Astrocyte (in vitro differentiated cells and primary cell): ENCODE data around the gene USP3.

Experiments
- EZH2 ChIP-seq: IDR thresholded peaks from 2 replicates; pipeline ENCODE4 v1.6.1; 2012; ENCODE audit warnings: mild to moderate bottlenecking, low read length, inconsistent platforms; ENCODE audit not compliant: insufficient read depth
- TF ChIP-seq, protein P1 (sequence below): IDR thresholded peaks from 2 replicates; pipeline ENCODE4 v1.5.1; 2011; ENCODE audit warnings: low read depth, mild to moderate bottlenecking, inconsistent platforms, low read length, moderate library complexity; ENCODE audit not compliant: insufficient read depth

DNA sequence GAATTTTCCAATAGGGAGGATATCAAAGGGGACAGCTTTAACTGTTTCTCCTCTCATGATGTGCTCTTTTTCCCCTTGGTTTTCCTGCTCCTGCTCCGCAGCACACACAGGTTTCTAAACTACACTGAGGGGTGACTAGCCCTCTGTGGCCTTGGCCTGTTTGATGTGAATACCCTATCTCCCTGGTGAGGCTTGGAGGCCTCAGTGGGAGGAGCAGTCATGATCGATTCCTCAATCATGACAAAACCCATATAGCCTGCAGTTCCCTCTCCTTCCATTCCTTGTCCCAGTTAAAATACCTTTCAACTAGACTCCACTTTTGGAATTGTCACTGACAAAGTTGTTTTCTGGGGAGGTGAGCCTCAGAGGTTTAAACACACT is 24.0 kb upstream of the USP3 start:
- TF ChIP-seq, protein P1, sequence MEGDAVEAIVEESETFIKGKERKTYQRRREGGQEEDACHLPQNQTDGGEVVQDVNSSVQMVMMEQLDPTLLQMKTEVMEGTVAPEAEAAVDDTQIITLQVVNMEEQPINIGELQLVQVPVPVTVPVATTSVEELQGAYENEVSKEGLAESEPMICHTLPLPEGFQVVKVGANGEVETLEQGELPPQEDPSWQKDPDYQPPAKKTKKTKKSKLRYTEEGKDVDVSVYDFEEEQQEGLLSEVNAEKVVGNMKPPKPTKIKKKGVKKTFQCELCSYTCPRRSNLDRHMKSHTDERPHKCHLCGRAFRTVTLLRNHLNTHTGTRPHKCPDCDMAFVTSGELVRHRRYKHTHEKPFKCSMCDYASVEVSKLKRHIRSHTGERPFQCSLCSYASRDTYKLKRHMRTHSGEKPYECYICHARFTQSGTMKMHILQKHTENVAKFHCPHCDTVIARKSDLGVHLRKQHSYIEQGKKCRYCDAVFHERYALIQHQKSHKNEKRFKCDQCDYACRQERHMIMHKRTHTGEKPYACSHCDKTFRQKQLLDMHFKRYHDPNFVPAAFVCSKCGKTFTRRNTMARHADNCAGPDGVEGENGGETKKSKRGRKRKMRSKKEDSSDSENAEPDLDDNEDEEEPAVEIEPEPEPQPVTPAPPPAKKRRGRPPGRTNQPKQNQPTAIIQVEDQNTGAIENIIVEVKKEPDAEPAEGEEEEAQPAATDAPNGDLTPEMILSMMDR, result no peak
- TF ChIP-seq EZH2, result no peak
